ENCODE data around the gene CWC27.

GRCh38 chr5:65035211-65036206 is 266.8 kb downstream of the CWC27 start:
- TF ChIP-seq CTCF (IDR thresholded peaks at IDR 0.05): peak in 2 of 4 experiments; percentile 21 to 47
- peak; percentile 70 for TF ChIP-seq POLR2AphosphoS5 (IDR thresholded peaks at IDR 0.05)
- peak; percentile 38 to 50 for TF ChIP-seq POLR2A (IDR thresholded peaks at IDR 0.05)
- TF ChIP-seq EP300 (IDR thresholded peaks at IDR 0.05): no peak

All from gastroesophageal sphincter (tissue), 3 donors.